ENCODE measurements around the gene PMPCB.
"Not testable (repeated sequence)": the region's sequence is repeated elsewhere in the genome, so short reads cannot be mapped to it uniquely, and the experiment has no call there.

PMPCB gene, protein sequence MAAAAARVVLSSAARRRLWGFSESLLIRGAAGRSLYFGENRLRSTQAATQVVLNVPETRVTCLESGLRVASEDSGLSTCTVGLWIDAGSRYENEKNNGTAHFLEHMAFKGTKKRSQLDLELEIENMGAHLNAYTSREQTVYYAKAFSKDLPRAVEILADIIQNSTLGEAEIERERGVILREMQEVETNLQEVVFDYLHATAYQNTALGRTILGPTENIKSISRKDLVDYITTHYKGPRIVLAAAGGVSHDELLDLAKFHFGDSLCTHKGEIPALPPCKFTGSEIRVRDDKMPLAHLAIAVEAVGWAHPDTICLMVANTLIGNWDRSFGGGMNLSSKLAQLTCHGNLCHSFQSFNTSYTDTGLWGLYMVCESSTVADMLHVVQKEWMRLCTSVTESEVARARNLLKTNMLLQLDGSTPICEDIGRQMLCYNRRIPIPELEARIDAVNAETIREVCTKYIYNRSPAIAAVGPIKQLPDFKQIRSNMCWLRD

DNA sequence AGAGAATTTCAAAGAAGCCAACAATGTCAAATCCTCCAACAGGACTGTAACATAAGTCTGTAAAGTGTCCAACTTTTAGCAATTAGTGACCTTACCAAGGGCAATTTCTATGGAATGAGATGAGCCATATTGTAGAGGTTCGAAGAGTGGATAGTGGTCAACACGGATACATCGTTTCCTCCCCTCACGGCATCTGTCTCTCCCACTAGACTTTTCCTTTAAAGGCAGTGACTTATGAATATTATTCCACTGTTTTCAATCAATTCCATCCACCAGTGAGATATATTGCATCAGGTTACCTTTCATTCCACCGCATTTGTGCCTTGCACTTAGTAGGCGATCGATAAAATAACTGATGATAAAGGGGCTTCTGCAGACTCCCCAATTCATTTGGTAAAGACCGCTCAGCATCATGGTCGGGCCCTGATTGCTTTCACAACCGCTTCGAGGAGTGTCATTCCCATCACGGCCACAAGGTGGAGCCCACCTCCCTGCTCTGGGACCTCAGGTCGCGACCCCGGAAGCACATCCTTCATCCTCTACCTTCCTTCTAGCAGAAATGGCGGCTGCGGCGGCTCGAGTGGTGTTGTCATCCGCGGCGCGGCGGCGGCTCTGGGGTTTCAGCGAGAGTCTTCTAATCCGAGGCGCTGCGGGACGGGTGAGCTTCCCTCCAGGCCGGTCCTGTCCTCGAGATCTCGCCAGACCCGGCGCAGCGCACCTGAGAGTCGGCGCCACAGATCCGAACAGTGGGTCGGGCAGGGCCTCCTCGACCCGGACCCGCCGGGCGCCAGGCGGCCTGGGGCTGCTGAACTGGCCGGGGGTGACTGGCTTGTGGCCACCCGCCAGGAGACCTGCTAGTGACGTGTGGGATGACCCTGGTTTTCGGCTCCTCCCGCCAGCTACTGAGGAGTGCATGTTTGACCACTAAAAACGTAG is at the start of gene PMPCB:
Gene PMPCB, plus strand, starts transcription at position 535 of the 936 bp plus-strand sequence. Its CDS starts 25 bp downstream, at position 560.
- peak; percentile 97 for DNase-seq (ENCODE audit: low read depth, low spot score)

DNA sequence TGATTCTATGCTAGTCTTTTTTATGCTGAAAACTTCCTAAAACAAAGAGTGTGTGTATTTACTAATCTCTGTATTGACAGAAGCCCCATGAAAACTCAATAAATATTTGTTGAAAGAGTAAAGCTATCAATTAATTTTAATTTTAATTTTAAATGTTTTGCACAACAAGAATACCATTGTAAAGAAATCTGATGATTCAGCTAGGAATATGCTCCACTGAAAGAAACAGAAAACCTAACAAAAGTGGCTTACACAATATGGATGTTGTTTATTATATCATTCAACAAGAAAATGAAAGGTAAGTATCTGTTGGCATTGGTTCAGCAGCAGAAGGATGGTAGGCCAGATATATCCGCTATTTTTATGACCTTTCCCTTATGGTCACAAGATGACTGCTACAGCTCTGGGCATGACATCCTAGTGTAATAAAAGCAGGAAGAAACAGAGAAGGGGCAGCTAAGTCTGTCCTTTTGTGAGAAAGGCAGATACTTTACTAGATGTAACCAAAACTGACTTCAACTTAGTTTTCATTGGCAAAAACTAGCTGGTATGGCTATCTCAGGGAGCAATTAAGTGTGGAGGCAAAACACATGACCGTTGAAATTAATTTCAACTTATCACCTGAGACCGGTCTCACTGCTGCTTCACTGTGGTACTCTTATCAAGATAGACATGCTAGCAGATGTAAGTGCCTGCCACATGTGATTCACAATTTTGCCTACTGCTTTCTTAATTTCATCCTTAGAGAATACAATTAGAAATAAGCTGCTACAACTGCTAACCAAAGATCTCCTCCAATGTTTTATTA is 43.3 kb upstream of the PMPCB start:
- DNase-seq (ENCODE audit: low read depth, low spot score) = not testable (repeated sequence)

DNA sequence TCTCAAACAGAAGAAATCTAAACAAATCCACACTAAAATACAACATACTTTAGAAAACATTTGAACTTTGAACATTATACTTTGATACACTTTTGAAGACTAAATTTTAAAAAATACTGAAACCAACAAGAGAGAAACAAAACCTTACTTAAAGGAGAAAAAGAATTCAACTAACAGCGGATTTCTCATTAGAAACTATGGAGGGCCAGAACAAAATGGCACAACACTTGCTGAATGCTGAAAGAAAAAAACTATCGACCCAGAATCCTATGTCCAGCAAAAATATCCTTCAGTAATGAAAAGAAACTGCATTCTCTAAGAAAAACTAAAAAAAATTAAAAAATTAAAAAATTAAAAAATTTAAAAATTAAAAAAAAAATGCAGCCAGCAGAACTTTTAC is 33.2 kb upstream of the PMPCB start:
- not testable (repeated sequence) for DNase-seq (ENCODE audit: low read depth, low spot score)

DNA sequence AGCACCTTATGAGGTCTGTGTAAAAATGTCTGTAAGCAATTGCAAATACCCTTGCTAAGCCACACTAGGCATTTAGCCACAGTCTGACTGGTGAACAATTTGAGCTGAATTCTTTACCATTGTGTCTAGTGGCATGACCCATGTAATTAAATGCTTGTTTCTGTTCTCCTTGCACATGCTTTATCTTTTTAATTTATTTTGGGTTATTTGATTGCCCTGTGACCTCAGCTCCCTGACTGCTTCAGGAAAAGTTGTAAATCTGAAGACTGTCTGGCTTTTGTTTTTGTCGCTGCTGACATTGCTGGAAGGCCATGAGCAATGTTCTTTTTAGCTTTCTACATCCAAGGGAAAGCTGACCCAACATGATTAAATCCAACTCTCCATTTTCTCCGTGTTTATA is 31.0 kb upstream of the PMPCB start:
- peak; percentile 39 for DNase-seq (ENCODE audit: low read depth, low spot score)

DNA sequence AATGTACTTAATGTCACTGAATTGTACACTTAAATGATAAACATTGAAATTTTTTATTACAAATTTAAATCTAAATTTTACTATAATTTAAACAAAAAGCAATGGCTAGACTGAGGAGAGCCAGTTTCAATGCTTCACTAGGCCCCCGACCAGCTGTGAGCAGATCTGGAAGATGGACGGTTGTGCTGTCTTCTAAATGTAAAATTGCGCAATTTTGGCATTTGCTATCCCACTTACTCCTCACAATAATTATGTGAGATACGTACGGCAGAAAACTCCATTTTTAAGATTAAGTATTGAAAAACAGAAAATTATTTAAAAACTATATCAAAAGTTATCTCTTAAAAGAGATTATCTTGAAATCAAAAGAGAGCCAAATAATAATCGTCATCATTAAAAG is 23.9 kb upstream of the PMPCB start:
- not testable (repeated sequence) for DNase-seq (ENCODE audit: low read depth, low spot score)

DNA sequence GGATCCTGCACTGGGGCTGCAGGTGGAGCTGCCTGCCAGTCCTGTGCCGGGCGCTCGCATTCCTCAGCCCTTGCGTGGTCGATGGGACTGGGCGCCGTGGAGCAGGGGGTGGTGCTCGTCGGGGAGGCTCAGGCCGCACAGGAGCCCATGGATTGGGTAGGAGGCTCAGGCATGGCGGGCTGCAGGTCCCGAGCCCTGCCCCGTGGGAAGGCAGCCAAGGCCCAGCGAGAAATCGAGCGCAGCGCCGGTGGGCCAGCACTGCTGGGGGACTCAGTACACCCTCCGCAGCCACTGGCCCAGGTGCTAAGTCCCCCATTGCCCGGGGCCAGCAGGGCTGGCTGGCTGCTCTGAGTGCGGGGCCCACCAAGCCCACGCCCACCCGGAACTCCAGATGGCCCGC is 22.4 kb upstream of the PMPCB start:
- DNase-seq (ENCODE audit: low read depth, low spot score) = not testable (repeated sequence)

DNA sequence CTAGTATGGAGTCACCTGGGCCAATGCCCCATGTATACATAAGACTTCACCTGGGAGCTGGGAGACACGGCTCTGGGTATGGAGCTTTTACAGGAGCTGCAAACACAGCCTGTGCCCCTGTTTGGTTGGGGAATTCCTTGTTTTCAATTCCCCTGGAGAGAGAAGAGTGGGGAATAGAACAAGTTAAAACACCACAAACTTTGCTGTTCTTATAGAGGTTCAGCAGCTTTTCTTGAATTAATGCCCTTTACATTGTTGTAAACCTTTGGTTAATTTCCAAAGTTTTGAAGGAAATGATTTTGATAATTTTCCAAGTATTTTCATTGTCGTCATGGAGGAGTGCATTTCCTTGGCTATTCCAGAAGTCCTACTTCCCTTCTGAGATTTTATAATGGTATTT is 19.0 kb upstream of the PMPCB start:
- DNase-seq (ENCODE audit: low read depth, low spot score) = not testable (repeated sequence)

DNA sequence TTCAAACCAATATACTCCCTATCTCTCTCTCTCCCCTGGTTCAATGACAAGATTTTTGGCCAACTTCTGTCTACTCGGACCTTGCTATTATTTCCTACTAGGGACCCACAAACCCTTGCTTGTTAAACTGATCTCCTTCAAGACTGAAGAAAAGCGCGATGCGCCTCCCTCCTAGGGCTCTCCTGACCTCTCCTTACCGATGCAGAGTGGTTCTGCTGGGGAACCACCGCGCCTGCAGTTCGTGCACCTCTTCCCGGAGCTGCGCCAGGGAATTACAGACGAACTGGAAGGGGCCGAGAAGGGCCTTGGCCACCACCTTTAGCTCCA is 17.6 kb upstream of the PMPCB start:
- DNase-seq (ENCODE audit: low read depth, low spot score) = peak; percentile 42

DNA sequence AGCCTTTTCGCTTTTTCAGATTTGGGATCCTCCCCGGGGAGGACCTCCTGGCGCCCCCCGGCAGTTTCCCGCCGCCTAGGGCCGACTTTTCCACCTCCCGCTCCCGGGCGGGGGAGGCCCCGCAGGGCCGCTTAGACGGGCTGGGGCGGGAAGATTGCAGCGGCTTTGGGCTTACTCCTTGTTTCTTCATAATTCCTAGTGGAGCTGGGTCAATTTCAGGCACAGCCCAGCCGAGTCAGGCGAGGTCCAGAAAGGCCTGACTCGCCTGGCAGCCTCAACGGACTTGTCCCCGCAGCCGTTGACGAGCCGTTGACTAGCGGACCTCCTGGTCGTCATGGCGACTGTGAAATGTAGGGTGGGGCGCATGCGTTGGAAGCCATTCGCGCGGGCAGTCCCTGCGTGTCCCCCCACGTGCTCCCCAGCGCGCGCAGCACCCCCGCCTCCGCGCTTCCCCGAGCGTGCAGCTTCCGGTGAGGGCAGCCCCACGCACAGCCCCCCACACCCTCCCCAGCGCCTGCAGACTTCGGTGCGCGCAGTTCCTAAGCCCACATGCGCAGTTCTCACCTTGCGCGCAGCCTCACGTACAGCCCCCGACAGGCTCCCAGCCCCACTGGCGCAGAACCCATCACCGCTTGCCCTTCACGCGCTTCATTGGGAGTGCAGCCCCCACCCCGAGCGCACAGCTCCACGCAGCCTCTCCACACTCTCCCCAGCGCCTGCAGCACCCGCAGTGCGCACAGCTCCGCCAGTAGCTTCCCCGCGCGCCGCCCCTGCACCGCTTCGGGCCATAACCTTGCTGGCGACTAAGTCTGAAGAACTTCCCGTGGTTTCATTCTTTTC is 17.1 kb upstream of the PMPCB start:
- DNase-seq (ENCODE audit: low read depth, low spot score) = peak; percentile 75

DNA sequence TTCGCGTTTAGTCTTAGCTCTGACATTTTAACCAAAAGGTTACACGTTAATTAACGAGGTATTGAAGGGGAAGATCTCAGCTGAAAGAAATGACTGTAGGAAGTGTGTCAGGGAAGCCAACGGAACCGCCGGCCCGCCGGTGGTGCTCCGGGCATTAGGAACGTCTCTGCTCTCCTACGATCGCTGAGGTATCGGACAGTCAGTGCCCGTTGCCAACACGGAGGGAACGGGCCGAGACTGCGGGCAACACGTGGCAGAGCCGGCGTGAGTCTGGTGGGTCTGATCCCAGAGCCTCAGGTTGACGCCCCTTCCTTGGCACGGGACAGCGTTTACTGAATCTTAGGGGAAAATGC is 16.5 kb upstream of the PMPCB start:
- DNase-seq (ENCODE audit: low read depth, low spot score) = peak; percentile 36

DNA sequence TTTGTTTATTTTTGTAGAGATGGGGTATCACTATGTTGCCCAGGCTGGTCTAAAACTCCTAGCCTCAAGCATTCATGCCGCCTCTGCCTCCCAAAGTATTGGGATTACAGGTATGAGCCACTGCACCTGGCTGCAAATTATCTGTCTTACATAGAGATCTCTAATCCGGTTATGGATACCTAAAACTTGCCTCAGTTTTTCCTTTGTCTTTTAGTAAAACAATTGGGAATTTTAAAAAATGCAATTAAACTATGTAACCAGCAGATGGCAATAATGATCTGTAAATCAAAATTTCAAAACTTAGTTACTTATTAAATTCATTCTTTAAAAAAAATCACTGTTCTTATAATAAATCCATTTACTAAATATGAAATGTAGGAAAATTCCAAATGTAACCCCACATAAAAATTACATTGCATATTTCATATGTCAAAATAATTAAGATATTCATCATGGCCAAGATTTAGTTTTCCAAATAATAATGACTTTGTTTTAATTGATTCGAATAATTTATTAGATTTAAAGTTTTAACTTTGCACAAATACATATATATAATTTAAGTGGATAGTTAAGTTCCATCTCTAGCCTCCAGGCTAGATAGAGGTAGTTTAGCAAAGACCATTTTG is 14.3 kb upstream of the PMPCB start:
- not testable (repeated sequence) for DNase-seq (ENCODE audit: low read depth, low spot score)

DNA sequence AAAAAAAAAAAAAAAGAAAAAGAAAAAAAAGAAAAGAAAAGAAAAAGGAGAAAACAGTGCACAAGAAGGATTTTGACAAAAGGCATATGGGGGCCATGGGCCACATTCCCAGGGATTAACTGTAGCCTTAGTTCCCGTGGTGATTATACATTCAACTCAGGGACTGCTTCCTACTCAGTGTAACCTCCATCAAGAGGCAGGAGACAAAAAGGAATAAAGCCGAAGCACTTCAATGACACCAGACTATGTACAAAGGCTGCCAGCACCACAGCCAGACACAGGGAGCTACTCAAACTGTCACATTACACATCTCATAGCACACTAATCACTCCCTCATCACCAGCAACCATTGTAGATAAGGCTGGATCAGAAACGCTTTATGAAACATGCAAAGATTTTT is 5.1 kb upstream of the PMPCB start:
- no peak for DNase-seq (ENCODE audit: low read depth, low spot score)

DNA sequence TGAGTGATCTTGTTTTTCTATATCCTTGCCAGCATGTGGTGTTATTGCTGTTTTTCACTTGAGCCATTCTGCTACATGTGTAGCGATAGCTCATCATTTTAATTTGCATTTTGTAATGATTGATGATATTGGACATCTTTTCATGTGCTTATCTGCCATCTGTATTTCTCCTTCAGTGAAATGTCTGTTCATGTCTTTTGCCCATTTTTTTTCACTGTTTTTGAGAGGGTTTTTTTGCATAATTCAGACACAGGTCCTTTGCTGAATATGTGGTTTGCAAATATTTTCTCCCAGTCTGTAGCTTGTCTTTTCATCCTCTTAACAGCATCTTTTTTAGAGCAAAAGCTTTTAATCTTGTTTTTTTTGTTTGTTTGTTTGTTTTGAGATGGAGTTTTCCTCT is 3.7 kb upstream of the PMPCB start:
- no peak for DNase-seq (ENCODE audit: low read depth, low spot score)

DNA sequence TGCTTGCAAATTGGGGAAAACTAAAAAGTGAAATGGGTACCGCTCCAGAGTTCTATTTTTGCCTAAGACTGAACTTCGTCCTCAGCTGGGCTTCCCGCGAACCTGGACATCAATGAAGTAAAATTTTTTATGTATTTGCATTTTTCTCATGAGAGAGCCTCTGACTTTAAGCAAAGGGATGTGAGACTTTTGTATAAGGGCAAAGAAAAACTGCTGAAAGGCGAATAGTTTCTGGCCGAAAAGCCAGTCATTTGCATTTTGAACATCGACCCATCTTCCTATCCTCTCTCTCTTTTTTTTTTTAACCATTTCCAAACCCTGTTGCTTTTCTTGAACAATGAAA is 573 bp downstream of the PMPCB start:
- DNase-seq (ENCODE audit: low read depth, low spot score) = peak; percentile 2

DNA sequence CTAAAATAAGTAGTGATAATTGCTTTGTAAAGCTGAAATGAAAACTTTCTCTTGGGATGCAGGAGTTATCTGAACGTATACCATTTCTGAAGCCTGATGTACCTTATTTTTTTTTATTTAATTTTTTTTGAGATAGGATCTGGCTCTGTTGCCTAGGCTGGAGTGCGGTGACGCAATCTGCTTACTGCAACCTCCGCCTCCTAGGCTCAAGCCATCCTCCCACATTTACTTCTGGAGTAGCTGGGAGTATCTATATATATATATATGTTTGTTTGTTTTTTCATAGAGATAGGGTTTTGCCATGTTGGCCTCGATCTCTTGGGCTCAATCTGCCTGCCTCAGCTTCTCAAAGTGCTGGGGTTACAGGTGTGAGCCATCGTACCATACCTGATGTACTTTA is 2.4 kb downstream of the PMPCB start:
- no peak for DNase-seq (ENCODE audit: low read depth, low spot score)

DNA sequence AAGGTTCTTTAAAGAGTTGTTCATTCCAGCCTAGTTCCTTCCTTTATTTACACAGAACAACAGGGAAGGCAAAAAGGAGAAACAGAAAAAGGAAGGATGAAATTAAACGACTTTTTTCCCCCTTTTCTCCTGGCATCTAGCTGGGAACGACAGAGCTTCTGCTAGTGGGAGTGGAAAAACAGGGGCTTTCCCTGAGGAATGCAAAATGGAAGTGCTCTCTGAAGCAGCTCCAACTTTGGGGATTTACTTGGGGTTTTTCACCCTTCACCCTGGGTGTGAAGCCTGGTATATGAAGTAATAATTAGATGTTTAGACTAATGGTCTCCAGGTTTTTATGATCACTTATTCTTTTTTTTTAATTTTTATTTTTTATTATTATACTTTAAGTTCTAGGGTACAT is 4.2 kb downstream of the PMPCB start:
- DNase-seq (ENCODE audit: low read depth, low spot score) = no peak

DNA sequence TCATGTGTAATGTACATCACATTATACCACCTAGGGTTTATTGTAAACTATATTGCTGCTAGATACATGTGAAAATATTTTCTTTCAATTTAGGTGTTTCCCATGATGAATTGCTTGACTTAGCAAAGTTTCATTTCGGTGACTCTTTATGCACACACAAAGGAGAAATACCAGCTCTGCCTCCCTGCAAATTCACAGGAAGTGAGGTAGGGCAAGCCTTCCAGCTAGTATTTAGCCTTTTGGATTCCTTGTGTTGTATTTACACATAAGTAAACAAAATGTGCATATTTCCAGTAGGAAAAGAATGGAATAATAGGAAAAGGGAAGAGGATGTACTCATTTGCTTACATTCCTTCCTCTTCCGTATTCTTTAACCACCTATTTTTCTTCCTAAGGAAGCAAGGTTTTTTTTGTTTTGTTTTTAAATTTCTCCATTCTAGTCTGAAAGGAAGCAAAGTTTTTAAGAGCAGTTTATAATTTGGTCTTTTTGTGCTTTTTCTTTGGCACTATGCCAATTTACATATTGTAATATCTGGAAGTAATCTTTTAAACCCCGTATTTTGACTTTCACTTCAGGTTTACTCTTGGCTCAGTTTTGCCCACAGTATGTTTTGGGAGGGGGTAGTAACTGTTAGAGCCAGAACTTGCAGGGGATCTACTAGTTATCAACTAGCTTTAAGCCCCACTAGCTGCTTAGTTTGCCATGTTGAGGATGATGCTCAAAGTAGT is 10.4 kb downstream of the PMPCB start:
- peak; percentile 2 for DNase-seq (ENCODE audit: low read depth, low spot score)

DNA sequence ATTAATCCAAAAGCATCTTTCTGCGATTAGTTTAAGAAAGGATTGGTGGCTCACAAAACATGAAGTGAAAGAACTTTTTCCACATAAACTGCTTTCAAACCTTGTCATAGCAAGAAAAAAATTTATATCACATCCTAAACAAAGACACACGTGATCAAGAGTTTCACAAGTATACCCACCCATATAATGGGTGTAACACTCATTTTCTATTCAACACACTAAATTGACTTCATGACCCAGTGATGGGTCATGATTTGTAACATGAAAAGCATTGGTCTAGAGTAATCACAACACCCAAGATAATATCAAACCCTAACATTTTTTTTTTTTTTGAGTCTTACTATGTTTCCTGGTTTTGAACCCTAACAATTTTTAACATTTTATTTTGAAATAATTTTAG is 17.6 kb downstream of the PMPCB start:
- no peak for DNase-seq (ENCODE audit: low read depth, low spot score)

DNA sequence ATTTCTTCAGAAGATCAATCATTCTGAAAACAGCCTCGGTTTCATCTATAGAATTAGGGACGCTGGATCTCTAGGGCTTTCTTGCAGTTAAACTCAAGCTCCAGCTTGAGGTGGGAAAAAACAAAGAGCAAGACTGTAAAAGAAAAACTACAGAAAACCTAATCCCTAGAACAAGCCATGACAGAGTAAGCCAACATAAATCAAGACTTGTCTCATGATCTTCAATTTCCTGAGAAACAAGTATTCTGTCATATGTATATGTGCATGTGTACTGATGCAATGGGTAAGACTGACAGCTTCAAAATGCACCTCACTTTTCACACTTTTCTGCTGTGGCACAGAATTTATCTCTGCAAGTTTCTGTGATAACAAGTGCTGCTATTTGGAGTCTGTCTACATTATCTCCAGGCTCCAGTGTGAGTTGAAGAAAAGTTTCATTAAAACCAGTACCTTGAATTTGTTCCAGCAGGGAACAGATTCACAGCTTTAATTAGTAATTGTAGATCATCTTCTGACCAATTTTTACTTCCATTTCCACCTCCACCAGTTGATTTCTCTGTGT is 19.2 kb downstream of the PMPCB start:
- no peak for DNase-seq (ENCODE audit: low read depth, low spot score)

DNA sequence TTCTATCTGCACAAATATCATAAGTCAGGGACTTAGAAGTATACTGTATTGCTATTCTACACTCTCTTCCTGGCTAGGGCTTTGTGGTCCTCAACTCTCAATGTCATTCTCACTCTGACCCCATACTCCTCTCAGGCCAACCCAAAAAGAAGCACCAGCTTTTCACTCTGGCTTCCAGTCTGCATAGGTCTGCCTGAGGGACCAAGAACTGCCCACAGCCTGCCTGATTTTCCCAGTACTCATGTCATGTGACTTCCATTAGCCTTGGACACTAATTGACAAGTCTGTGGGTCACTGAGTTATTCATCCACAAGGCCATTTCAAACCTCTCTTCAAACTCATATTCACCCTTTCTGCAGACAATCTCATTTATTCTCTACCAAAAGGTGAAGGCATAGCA is 19.8 kb downstream of the PMPCB start:
- DNase-seq (ENCODE audit: low read depth, low spot score) = no peak

Data from astrocyte of the hippocampus (primary cell).